Loucy (cell line): ENCODE measurements around the gene ADI1.

ENCODE experiments used
- CTCF ChIP-seq: fragments of 200-600 bp; sonication (generic); conservative IDR thresholded peaks from 2 replicates; pipeline ENCODE4 v1.5.1; 2014; ENCODE audit warnings: mild to moderate bottlenecking, antibody characterized with exemption, low read length
- EZH2phosphoT487 ChIP-seq: fragments of 200-600 bp; IDR thresholded peaks from 2 replicates; pipeline ENCODE4 v1.6.1; 2018; ENCODE audit warnings: antibody characterized with exemption, mild to moderate bottlenecking, moderate library complexity, borderline replicate concordance

DNA sequence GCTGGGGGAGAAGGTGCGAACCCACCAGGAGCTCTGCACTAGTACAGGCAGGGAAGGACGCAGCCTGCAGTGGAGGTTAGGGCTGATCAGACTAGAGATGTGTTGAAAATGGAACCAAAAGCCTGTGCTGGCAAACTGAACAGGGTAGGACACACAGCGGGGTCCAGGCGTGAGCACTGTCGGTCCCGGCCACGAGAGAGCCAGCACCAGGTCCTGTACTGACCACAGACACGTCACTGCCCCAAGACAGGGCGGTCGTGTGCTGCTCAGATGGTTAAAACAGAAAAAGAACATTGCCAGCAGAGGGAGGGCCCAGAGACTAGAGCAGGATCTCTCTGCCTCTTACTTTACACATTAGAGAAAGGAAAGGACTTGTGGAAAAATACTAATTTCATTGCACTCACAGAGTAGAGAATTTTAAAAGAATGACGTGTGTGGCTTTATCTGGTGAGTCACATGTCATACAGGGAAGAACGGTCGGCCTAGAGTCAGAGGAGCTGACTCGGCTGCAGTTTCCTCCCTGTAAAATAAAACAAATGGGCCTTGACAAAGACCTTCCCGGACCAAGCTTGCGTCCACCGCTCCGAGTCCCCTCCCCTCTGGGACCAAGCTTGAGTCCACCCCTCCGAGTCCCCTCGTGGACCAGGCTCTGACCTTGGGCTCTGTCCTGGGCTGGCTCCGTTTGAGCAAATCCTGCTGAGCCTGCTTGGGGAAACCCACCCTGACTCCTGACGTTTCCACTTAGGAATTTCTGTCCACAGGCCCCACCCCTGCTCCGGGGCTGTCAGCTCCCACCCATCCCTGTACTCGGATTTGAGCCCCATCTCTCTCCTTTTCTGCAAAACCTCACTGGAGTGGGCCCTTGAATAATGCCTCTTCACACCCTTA is 16.7 kb upstream of the ADI1 start:
- TF ChIP-seq CTCF (no peak), EZH2phosphoT487 (no peak)
